IPS-NIHi7 (cell line): ENCODE measurements around the gene ST6GALNAC4.
A peak's percentile ranks its signal among the peaks of the same experiment; 100 is the strongest.

ENCODE experiments used
- DNase-seq: peaks from one replicate; pipeline ENCODE4 v3.0.0; 2012; ENCODE audit warnings: mixed read lengths; ENCODE audit errors: extremely low spot score

ST6GALNAC4 gene

DNA sequence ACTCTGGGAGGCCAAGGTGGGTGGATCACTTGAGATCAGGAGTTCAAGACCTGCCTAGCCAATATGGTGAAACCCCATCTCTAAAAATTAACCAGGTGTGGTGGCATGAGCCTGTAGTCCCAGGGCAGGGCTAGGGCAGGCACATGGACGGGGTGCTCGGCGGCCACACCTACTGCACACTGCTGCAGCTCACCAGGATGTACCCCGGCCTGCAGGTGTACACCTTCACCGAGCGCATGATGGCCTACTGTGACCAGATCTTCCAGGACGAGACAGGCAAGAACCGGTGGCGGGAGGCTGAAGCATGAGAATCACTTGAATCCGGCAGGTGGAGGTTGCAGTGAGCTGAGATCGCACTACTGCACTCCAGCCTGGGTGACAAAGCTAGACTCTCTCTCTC lies 3.2 kb downstream of the ST6GALNAC4 start:
- DNase-seq, result no peak

DNA sequence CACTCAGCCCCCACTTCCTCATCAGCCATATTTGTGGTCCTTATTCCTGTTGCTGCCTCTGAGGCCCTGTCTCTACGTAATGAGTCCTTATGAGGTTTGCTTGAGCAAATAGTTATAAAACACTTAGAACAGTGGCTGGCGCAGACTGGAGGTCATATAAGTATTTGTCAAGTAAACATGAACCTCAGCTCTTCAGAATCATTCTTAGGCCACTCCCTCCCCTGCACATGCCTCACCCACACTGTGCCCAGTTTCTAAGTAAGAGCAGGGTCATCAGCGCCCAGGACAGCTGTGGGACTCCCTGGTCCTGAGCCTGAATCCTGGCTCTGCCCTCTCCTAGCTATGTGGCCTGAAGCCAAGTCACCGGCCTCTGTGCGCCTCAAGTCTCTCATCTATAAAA lies 4.0 kb downstream of the ST6GALNAC4 start:
- DNase-seq, result no peak

DNA sequence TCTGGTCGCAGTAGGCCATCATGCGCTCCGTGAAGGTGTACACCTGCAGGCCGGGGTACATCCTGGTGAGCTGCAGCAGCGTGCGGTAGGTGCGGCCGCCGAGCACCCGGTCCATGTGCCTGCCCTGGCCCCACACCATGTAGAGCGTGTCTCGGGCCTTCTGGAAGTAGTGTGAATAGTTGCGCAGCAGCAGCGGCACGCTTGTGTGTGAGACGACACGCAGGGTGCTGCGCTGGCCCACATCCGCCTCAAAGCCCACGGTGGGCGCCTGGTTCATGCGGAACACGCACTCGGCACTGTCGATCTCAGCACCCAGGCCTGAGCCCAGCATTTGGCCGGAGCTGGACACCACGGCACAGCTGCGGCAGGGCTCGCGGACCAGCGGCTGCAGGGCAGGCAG lies 4.5 kb downstream of the ST6GALNAC4 start:
- DNase-seq, result no peak

DNA sequence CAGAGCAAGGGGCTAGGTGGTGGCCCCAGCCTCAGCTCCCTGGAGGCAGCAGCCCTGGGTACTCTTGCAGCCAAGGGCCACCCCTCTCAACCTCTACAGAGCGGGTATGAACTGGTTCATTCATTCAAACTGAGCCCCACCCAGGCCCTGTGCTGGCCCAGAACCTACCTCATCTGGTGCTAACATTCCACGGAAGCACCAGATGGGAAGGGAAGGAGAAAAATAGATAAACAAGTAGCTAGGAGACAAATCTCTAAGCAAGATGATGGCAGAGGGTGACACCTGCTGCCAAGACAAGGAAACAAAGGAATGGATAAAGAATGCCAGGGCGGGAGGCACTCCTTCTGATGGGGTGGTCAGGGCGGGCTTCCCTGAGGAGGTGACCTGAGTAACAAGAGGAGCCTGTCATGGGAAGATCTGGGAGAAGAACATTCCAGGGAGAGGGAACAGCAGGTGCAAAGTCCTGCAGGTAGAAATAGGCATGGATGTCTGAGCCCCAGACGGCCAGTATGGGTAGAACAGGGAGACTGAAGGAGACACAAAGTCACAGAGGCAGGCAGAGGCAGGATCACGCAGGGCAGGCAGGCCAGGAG lies 6.1 kb downstream of the ST6GALNAC4 start:
- no peak for DNase-seq

DNA sequence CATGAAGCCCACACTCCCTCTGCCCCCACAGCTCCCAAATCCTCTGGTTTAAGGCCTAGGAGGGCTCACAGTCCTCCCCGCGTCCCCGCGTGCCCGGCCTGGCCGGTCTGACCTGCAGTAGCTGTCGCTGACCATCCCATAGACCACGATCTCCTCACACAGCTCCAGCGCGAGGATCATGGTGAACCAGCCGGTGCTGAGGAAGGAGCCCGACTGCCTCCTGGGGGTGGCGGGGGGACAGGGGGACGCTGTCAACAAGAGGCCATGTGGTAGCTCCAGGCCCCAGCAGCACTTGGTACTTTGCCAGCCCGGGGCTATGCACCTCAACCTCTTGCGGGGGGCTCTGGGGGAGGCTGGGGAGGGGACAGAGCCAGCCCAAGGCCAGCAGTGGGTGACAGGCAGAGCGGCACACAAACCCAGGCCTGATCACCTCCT lies 7.0 kb downstream of the ST6GALNAC4 start:
- no peak for DNase-seq

DNA sequence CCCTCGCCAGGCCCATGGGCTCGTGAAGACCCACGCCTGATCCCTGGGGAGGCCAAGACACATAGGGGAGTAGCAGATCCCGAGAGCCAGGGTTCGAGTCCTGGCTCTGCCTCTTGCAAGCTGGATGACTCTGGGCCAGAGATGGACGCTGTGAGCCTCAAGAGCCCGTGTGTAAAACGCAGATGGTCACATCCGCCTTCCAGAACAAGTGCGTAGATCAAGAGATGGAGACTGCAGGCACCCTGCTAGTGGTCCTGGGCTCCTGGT lies 8.2 kb downstream of the ST6GALNAC4 start:
- DNase-seq, result no peak

DNA sequence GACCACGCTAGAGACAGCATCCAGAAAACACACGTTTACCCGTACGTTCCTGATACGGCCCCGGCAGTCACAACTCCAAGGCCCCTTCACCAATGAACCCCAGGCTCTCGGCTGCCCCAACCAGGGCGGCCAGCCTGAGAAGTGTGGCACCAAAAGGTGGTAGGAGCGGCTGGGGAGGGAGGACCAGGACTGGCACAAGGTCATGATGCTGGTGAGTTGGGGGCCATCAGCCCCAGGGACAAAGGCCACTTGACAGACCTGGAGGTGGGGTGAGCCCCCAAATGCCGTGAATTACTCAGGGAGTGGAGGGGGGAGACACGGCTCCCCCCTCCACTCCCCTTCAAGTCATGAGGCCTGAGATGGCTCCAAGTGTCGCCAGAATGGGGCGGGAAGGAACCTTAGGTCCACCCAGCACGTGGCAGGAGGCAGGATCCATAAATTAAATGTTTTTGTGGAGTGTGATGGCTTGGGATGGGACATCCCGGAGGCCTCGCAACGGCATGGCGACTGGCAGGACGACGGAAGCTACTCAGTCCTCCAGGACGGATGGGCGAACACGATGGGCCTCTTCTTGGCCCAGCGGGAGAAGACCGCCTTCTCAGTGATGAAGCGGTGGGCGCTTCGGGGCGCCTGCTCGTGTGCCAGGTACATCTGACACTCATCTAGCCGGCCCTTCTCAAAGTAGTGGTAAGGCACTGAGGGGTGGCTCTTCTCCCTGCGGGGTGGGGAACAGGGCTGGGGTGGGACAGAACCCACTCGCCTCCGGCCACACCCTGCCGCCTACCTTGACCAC lies 8.8 kb downstream of the ST6GALNAC4 start:
- no peak for DNase-seq

DNA sequence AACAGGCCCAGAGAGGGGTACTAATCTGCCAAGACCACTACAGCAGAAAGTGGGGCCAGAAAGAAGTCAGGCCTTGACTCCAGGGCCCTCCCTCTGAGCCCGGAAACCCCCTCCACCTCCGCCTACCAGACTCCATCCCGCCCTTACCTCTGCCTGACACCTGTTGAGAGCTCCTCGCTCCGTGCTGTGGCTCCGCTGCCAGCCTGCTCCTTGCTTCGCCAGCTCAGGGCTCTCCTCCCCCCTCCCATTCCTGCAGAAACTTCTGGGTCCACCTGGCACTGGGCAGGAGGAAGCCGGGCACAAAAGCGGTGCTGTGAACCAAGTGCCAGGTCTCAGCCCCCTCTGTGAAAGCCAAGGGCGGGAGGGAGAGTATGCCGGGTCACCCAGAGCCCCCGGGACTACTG lies 11.1 kb downstream of the ST6GALNAC4 start:
- no peak for DNase-seq

DNA sequence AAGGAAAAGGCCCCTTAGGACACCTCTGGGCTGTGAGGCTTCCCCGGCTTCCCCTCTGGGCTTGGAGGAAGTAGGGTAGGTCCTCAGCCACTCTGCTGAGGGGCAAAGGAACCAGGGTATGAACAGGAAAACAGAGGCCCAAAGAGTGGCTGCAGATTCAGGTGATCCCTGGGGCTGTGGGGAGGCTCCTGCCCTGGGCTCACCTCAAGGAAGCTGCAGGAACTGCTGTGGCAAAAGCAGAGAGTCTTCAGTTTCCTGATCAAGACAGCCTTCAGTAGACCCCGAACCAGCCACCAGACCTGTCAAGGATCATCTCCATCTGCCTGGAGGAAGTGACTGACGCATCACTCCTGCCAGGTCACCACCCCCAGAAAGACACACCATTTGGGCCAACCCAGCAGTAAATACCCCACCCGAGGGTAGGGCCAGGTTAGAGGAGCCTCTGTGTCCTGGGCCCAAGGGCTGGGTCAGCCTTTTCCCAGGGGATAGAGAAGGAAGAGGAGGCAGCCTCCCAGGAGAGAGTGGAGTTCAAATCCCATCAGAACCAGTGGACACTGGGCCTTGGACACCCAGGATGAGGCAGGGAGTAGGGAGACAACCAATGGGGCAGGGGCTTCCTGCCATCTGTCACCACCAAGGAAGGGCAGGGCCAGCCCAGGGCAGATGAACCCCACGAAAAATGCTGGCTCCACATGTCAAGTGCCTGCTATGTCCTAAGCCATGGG lies 11.7 kb downstream of the ST6GALNAC4 start:
- DNase-seq, result no peak

DNA sequence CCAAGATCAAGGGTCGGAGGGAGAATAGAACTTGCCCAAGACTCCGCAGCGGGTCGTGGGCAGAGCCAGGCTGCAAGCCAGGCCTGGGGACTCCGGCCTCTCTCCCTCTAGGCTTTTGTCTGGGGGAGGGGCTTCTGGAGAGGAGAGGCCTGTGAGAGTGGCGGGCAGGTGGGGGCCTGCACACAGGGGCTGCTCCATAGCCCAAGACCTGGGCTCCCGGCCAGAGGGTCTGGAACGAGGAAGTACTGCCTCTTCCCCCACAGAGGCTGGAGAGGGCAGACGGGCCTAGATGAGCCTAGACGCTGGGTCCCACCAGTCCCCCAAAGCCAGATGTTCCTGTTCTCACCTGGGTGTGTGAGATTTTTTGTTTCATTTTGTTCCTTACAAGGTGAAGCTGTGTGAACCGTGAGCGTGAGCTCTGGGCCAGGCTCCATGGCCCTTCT lies 12.3 kb downstream of the ST6GALNAC4 start:
- DNase-seq, result no peak

DNA sequence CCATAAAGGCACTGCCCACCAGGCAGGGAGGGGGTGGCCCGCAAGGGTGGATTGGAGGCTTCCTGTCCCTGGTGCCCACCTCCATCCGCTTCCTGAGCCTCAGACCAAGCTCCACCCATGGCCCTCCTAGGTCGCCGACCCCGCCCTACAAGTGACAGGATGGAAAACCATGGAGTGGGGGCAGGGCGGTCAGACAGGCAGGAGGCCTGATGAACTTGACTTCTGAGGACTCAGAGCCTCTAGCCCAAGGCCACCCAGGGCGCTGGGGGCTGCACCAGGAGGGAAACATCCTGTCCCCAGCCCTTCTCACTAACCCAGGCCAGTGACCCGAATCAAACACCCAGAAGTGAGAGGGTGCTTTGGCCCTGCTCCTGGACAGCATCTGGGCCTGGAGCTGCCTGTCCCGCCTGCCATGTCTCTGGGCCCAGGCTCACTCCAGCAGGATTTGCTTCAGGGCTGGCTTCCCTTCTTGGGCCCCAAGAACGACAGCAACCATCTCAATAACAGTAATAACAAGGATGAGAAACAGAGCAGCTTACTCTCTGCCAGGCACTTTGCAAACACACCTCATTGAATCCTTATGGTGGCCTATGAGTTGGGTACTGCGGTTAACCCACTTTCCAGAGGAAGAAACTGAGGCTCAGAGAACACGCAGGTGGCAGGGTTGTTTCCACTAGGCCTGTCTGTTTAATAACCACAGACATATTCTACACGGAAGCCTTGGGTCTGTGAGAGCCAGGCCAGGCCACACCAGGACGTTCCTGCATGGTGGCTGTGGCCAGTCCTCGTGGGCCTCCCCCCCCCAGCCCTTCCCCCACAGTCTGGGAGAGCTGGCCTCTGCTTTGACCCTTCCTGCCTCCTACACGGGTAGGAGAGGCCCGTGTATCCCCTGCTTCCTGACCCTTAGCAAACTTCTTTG lies 13.0 kb downstream of the ST6GALNAC4 start:
- DNase-seq, result peak; percentile 76

DNA sequence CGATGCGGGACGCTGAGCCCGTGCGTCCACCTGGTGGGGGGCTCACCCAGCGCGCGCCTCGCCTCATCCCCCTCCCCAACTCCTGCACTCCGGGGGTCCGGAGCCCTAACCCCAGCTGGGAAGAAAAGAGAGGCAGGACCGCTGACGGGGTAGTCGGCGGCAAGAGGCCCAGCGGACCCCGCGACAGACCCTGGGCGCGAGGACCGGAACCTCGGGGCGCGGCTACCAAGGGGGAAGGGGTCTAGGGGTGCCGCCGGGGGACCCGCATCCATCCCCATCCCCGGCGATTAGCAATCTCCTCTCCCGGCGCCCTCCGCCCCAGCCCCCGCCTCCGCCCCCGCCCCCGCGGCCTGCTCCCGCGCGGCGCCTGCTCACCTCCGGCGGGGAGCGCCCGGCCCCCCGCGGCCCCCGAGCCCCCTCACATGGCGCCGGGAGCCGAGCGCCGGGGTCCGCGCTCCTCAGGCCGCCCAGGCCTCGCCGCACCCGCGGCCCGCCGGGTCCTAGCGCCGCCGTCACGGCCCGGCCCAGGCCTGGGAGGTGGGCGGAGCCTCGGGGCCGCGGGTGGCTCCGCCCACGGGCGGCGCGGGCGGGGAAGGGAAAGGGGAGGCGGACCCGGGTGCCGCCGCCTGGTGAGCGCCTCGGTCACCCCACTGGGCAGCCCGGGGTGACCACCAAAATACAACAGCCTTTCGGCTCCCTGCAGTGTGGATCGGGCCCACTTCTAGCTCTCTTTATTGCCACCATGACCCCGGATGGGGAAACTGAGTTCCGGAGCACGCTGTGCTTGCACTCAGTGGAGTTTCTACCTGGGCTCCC lies 17.5 kb downstream of the ST6GALNAC4 start, which contains the start of gene ST6GALNAC6:
Gene ST6GALNAC6 (minus strand): TSS at position 476 of the 816 bp plus-strand sequence. CDS start 1,622 bp downstream, outside the sequence.
- peak; percentile 87 for DNase-seq

DNA sequence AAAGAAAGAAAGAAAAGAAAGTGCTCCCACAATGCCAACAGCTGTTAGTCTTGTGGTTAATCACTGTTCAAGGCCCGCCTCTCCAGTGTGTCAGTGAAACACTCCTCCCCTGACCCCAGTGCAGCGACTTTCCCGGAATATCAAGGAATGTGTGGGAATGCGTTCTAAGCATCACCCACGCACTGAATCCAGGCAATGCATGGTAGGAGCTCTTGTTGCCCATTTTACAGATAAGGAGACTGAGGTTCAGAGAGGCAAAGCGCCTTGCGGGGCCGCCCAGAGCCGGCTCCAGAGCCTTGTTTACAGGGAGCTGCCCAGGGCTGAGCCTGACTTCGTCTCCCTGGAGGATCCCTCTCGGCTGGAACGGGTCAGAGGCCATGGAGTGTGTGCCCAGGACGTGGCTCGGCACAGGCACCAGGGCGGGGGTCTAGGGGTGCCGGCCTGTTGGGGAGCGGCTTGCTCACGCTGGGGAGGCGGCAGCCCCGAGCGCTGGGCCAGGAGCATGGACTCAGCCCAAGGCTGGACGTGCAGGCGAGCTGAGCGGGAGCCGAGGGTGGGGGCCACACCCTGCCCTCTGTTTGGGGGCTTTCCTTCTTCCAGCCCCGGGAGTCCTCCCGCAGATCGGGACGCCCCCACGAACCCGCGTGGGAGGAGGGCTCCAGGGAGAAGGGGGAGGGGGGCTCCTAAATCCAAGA lies 18.3 kb downstream of the ST6GALNAC4 start:
- DNase-seq, result no peak

DNA sequence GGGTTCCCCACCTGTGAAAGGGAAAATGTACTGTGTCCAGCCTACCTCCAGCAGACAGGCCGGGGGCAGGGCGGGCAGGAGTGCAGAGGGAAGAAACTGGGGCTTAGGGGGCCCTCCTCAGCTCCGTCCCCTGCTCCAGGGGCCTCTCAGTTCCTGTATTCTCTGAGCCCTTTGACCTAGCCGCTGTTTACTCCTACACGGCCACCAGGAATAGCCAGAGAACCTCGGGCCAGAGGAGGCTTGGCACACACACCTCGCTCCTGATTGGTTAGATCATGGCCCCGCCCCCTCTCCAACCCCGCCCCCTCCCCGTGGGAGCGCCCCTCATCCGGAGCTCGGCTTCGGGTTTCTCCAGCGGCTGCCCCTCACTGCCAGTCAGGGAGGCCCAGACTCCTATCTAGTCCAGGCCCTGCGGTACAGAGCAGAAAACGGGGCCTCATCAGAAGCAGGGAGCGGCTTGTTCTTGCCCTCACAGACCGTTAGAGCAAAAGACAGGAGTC lies 19.6 kb downstream of the ST6GALNAC4 start:
- DNase-seq, result peak; percentile 96

DNA sequence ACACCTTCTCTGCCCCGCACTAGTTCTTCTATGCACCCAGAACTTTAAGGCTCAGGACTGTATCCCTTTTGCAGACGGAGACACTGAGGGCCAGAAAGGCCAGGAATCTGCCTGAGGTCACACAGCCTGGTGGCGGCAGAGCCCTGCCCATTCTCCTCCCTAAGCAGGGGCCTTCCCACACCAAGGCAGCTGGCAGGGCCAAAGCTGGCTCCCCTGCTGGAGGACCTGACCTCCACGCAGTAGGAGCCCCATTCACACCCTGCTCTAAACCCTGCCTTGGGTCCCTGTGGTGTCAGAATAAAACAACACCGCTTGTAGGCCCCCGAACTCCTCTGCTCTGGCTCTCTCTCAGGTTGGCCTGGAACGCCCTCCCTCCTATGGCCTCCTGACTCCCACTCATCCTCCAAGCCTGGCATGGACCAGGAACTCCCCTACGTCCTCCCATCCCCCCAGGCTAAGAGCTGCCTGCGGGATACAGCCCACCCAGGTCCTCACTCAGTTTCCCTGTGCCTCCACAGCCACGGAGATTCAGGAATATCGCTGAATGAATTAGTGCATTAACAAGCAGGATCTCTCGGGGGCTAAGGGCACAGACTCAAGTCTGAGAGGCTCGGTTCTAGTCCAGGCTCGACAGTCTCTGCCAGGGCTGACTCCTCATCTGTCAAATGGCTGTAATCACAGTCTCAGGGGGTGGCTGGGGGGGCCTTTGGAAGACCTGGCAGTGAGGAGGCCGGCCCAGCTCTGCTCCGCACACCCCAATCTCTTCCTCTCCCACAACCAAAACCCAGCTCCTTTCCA lies 20.2 kb downstream of the ST6GALNAC4 start:
- DNase-seq, result no peak

DNA sequence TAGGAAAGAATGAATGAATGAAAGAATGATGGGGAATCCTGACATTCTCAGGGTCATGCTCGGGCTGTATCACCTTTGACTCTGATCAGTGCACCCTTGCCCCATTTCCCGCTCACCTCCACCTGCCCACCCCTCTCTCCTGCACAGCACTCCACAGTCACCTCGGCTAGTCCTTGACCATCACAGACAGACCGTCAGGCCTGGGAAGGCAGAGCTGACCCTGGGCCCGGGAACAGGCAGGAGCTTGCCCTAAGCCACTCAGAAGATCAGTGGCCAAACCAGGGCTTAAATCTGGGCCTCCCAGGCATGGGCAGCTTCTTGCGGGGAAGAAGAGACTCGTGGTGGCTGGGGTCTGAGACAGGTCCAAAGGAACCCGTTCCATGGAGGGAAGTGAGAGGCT lies 21.0 kb downstream of the ST6GALNAC4 start:
- DNase-seq, result no peak

DNA sequence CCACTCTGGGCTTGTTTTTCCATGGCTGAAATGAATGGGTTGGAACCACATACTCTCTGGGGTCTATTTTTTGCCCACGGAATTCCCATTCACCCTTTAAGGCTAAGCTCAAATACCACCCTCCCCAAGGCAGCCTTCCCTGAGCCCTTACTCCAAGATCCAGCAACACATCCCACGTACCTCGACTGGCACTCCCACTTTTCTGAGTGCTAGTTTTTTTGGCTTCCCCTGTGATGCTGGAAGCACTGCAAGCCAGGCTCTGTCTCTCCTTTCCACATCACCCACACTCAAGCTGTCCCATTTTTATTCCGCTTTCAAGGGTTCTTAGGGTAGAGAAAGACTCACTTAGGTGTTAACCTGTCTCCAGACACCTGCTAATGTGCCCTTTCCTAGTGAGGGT lies 23.4 kb downstream of the ST6GALNAC4 start:
- DNase-seq, result no peak

DNA sequence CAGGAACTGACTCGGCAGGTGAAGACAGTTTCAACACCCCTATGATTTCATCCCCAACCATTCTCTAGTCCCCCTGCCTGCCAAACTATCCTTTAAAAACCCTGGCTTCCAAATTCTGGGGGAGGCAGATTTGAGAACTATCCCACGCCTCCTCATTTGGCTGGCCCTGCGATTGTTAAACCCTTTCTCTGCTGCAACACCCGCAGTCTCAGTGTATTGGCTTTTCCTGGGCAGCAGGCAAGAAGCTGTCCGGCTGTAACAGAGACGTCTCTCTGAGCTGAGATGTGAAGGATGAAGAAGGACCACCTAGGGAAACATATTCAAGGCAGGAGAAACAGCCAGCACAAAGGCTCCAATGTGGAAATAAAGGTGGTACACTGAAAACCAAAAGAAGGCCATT lies 24.0 kb downstream of the ST6GALNAC4 start:
- DNase-seq, result no peak

DNA sequence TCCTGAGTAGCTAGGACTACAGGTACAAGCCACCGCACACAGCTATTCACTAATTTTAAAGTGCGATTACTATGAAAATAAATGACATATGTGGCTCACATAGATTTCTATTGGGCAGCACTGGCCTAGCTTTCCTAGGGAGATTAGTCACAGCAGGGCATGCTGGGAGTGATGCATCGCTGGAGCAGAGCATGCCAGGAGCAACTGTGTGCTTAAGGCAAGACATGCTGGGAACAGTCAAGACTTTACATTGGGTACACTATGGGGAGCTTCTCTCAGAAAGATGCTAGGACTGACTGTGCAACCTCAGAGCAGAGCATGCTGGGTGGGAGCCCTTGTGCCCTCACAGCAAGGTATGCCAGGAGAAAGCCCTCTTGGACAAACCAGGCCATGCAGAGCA lies 26.8 kb downstream of the ST6GALNAC4 start:
- no peak for DNase-seq
